H9 (cell line): ENCODE data around the gene MAPK11. TPM values are rescaled to one million over a fixed set of nuclear protein-coding genes. Genes with fewer than 3 reads are reported as not detected.
A peak's percentile ranks its signal among the peaks of the same experiment; 100 is the strongest.

Experiments used
- DNase-seq: peaks from one replicate; pipeline ENCODE4 v3.0.0-alpha.2; 2017
- H2AFZ ChIP-seq: one replicate; pipeline ENCODE4 v1.6.1; 2013; ENCODE audit warnings: mild to moderate bottlenecking, low read length, control low read depth, moderate library complexity
- H2AK5ac ChIP-seq: 2 replicates; pipeline ENCODE4 v1.6.1; 2013; ENCODE audit warnings: low read length, control low read depth, mixed read lengths; ENCODE audit not compliant: insufficient read length
- H2BK120ac ChIP-seq: one replicate; pipeline ENCODE4 v1.6.1; 2013; ENCODE audit warnings: low read depth, mild to moderate bottlenecking, low read length, control low read depth, inconsistent platforms; ENCODE audit not compliant: poor library complexity, severe bottlenecking
- H2BK12ac ChIP-seq: 2 replicates; pipeline ENCODE4 v1.6.1; 2013; ENCODE audit warnings: low read length, control low read depth, mixed read lengths, low read depth; ENCODE audit not compliant: insufficient read length
- H2BK15ac ChIP-seq: 2 replicates; pipeline ENCODE4 v1.6.1; 2013; ENCODE audit warnings: low read depth, low read length, control low read depth
- H2BK20ac ChIP-seq: one replicate; pipeline ENCODE4 v1.6.1; 2013; ENCODE audit warnings: low read depth, mild to moderate bottlenecking, low read length, control low read depth, inconsistent platforms; ENCODE audit not compliant: poor library complexity, severe bottlenecking
- H2BK5ac ChIP-seq: 2 replicates; pipeline ENCODE4 v1.6.1; 2013; ENCODE audit warnings: low read length, control low read depth, mixed read lengths; ENCODE audit not compliant: insufficient read length
- H3K14ac ChIP-seq: 2 replicates; pipeline ENCODE4 v1.6.1; 2013; ENCODE audit warnings: low read length, control low read depth; ENCODE audit not compliant: insufficient read depth
- H3K18ac ChIP-seq: 2 replicates; pipeline ENCODE4 v1.6.1; 2013; ENCODE audit warnings: low read depth, mild to moderate bottlenecking, mixed read lengths, low read length, control low read depth; ENCODE audit not compliant: insufficient read length
- H3K23ac ChIP-seq: 2 replicates; pipeline ENCODE4 v1.6.1; 2013; ENCODE audit warnings: low read length, control low read depth, mixed read lengths, low read depth; ENCODE audit not compliant: insufficient read length
- H3K23me2 ChIP-seq: 2 replicates; pipeline ENCODE4 v1.6.1; 2013; ENCODE audit warnings: low read depth, mild to moderate bottlenecking, mixed read lengths, low read length, control low read depth; ENCODE audit not compliant: insufficient read length, poor library complexity, severe bottlenecking
- H3K27ac ChIP-seq: 2 replicates; pipeline ENCODE4 v1.5.1; 2013; ENCODE audit warnings: low read length, control low read depth, mixed read lengths, low read depth; ENCODE audit not compliant: insufficient read length
- H3K27me3 ChIP-seq: 2 replicates; pipeline ENCODE4 v1.6.1; 2013; ENCODE audit warnings: low read length, control low read depth, inconsistent platforms; ENCODE audit not compliant: insufficient read depth
- H3K4ac ChIP-seq: 2 replicates; pipeline ENCODE4 v1.6.1; 2013; ENCODE audit warnings: low read depth, mild to moderate bottlenecking, control low read depth, inconsistent platforms, low read length, moderate library complexity
- H3K4me1 ChIP-seq: 2 replicates; pipeline ENCODE4 v1.6.1; 2013; ENCODE audit warnings: low read length, control low read depth, inconsistent platforms; ENCODE audit not compliant: insufficient read depth
- H3K4me2 ChIP-seq: 2 replicates; pipeline ENCODE4 v1.6.1; 2013; ENCODE audit warnings: low read length, control low read depth, mixed read lengths; ENCODE audit not compliant: insufficient read length, insufficient read depth
- H3K56ac ChIP-seq: 2 replicates; pipeline ENCODE4 v1.6.1; 2013; ENCODE audit warnings: low read depth, mild to moderate bottlenecking, mixed read lengths, low read length, control low read depth; ENCODE audit not compliant: insufficient read length
- H3K79me1 ChIP-seq: 2 replicates; pipeline ENCODE4 v1.6.1; 2013; ENCODE audit warnings: low read depth, mild to moderate bottlenecking, moderate library complexity, low read length, control low read depth, inconsistent platforms; ENCODE audit not compliant: insufficient read depth, poor library complexity, severe bottlenecking
- H3K79me2 ChIP-seq: 2 replicates; pipeline ENCODE4 v1.6.1; 2013; ENCODE audit warnings: low read length, control low read depth, inconsistent platforms; ENCODE audit not compliant: insufficient read depth
- H3K9ac ChIP-seq: 2 replicates; pipeline ENCODE4 v1.6.1; 2013; ENCODE audit warnings: low read length, control low read depth, mixed read lengths; ENCODE audit not compliant: insufficient read length; ENCODE audit errors: extremely low read depth
- H3K9me3 ChIP-seq: one replicate; pipeline ENCODE4 v1.6.1; 2013; ENCODE audit warnings: low read depth, low read length, inconsistent platforms; ENCODE audit not compliant: control insufficient read depth
- H3T11ph ChIP-seq: one replicate; pipeline ENCODE4 v1.6.1; 2013; ENCODE audit warnings: mild to moderate bottlenecking, low read length, control low read depth, inconsistent platforms
- H4K20me1 ChIP-seq: one replicate; pipeline ENCODE4 v1.6.1; 2013; ENCODE audit not compliant: control insufficient read depth, insufficient read length, insufficient read depth
- H4K5ac ChIP-seq: 2 replicates; pipeline ENCODE4 v1.6.1; 2013; ENCODE audit warnings: low read depth, mild to moderate bottlenecking, mixed read lengths, low read length, control low read depth; ENCODE audit not compliant: insufficient read length
- H4K8ac ChIP-seq: replicated peaks from 2 replicates; pipeline ENCODE4 v1.6.1; 2013; ENCODE audit warnings: low read length, control low read depth, mixed read lengths, low read depth; ENCODE audit not compliant: insufficient read length
- H4K91ac ChIP-seq: 2 replicates; pipeline ENCODE4 v1.6.1; 2013; ENCODE audit warnings: low read depth, mild to moderate bottlenecking, moderate library complexity, mixed read lengths, low read length, control low read depth; ENCODE audit not compliant: insufficient read length
- H3K27ac Mint-ChIP-seq, 3 experiments: 2 replicates in 2 of 3; 3 replicates in 1 of 3; pipeline ENCODE4 v1.8.0; 2020 to 2021; ENCODE audit warnings: mixed read lengths in 3 of 3, mild to moderate bottlenecking in 1 of 3, moderate library complexity in 1 of 3
- H3K27me3 Mint-ChIP-seq: 2 replicates; pipeline ENCODE4 v1.8.0; 2021; ENCODE audit warnings: low read depth, mild to moderate bottlenecking, moderate library complexity, mixed read lengths
- H3K36me3 Mint-ChIP-seq, 3 experiments: 2 replicates in 2 of 3; 3 replicates in 1 of 3; pipeline ENCODE4 v1.8.0; 2020 to 2021; ENCODE audit warnings: low read depth in 3 of 3, mixed read lengths in 3 of 3; ENCODE audit not compliant: insufficient read depth in 1 of 3
- H3K4me1 Mint-ChIP-seq, 2 experiments: 2 replicates each; pipeline ENCODE4 v1.8.0; 2020; ENCODE audit warnings: mixed read lengths in 2 of 2
- H3K4me3 Mint-ChIP-seq, 2 experiments: 2 replicates in 1 of 2; 3 replicates in 1 of 2; pipeline ENCODE4 v1.8.0; 2020 to 2021; ENCODE audit warnings: mild to moderate bottlenecking in 2 of 2, mixed read lengths in 2 of 2, moderate library complexity in 1 of 2
- H3K9me3 Mint-ChIP-seq, 2 experiments: 2 replicates in 1 of 2; 3 replicates in 1 of 2; pipeline ENCODE4 v1.8.0; 2020; ENCODE audit warnings: mild to moderate bottlenecking in 2 of 2, mixed read lengths in 2 of 2, moderate library complexity in 1 of 2
- WGBS: extraction: QIAGEN DNeasy Blood & Tissue Kit; methylation state at CpG from one replicate; pipeline ENCODE4 v1.1.7; 2013; ENCODE audit warnings: missing lambda C conversion rate, low lambda C conversion rate, mixed read lengths; ENCODE audit not compliant: insufficient read length; ENCODE audit errors: extremely low coverage; 5-methylcytosine and 5-hydroxymethylcytosine counted together
- total RNA-seq: library from RNA; stranded (reverse); gene quantifications from 2 replicates; pipeline ENCODE4 v1.2.1, GENCODE V29; 2021
- TF ChIP-seq, protein P1 (sequence below): fragments of 200-600 bp; sonication (generic); conservative IDR thresholded peaks from 3 replicates; pipeline ENCODE4 v1.8.0; 2021; ENCODE audit warnings: antibody characterized with exemption, mild to moderate bottlenecking

The MAPK11 gene
- total RNA-seq, 1 experiment from 2014 or later: 1.5 TPM

DNA sequence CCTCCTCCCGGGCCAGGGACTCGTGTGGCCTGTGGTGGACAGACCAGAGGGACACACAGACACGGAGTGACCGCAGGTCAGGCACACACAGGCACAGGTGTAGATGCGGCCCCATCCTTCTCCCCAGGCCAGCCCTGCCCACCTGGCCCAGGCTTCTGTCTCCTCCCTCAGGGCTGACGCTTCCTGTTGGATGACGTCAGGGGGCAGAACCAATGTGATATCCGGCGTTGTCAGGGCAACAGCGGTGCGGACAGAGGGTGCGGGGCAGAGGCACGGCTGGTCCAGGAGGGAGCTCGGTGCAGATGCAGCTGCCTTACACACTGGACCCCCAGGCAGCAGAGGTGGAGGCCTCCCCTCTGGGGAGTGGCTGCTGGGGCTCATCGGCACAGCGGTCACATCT lies 22.4 kb downstream of the MAPK11 start:
- H3K36me3 Mint-ChIP-seq: peaks cover 0 to 16% (median 5%) of the 10 kb centered on the region in 3 experiments; a peak in 3 of 7 replicates
- peak overlapping the region; percentile 10; the same call in 1 of the 2 replicates for H3K14ac ChIP-seq
- H4K91ac ChIP-seq: no peak overlapping the region
- H3K4ac ChIP-seq: no peak overlapping the region
- H4K5ac ChIP-seq: no peak overlapping the region
- no peak overlapping the region for H3K9ac ChIP-seq
- no peaks in the 10 kb centered on the region; the same call in 1 of the 2 replicates for H3K27me3 Mint-ChIP-seq
- H3T11ph ChIP-seq: no peak overlapping the region
- no peak overlapping the region for H2BK120ac ChIP-seq
- no peak overlapping the region for H2AK5ac ChIP-seq
- H3K79me2 ChIP-seq: peaks cover 6% of the 10 kb centered on the region; the same call in 1 of the 2 replicates
- H3K18ac ChIP-seq: peak overlapping the region; percentile 19
- DNase-seq: peak; percentile 94
- H3K27ac ChIP-seq: no peak overlapping the region
- peak overlapping the region in 1 of 2 experiments; percentile 27; a peak in 2 of 5 replicates for H3K4me3 Mint-ChIP-seq
- H3K9me3 ChIP-seq: no peaks in the 10 kb centered on the region
- H3K9me3 Mint-ChIP-seq: no peaks in the 10 kb centered on the region
- H2BK15ac ChIP-seq: no peak overlapping the region
- H3K23ac ChIP-seq: no peak overlapping the region
- H3K56ac ChIP-seq: no peak overlapping the region
- peak overlapping the region; percentile 34 to 96 (median 71); a peak in 4 of 7 replicates for H3K27ac Mint-ChIP-seq
- TF ChIP-seq, protein P1, sequence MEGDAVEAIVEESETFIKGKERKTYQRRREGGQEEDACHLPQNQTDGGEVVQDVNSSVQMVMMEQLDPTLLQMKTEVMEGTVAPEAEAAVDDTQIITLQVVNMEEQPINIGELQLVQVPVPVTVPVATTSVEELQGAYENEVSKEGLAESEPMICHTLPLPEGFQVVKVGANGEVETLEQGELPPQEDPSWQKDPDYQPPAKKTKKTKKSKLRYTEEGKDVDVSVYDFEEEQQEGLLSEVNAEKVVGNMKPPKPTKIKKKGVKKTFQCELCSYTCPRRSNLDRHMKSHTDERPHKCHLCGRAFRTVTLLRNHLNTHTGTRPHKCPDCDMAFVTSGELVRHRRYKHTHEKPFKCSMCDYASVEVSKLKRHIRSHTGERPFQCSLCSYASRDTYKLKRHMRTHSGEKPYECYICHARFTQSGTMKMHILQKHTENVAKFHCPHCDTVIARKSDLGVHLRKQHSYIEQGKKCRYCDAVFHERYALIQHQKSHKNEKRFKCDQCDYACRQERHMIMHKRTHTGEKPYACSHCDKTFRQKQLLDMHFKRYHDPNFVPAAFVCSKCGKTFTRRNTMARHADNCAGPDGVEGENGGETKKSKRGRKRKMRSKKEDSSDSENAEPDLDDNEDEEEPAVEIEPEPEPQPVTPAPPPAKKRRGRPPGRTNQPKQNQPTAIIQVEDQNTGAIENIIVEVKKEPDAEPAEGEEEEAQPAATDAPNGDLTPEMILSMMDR: no peak
- H2BK20ac ChIP-seq: no peak overlapping the region
- no peak overlapping the region for H2BK5ac ChIP-seq
- no peak overlapping the region for H2AFZ ChIP-seq
- WGBS: no CpG with 5 or more reads among the region's 16 CpGs
- no peak overlapping the region for H4K8ac ChIP-seq
- peaks cover 35% of the 10 kb centered on the region for H3K23me2 ChIP-seq
- H2BK12ac ChIP-seq: no peak overlapping the region
- H3K4me2 ChIP-seq: no peak overlapping the region
- no peaks in the 10 kb centered on the region for H3K79me1 ChIP-seq
- H4K20me1 ChIP-seq: no peaks in the 10 kb centered on the region
- H3K27me3 ChIP-seq: no peaks in the 10 kb centered on the region
- H3K4me1 Mint-ChIP-seq: peaks cover 15 to 33% of the 10 kb centered on the region in 2 experiments
- H3K4me1 ChIP-seq: no peaks in the 10 kb centered on the region
